RWPE1 (cell line): ENCODE measurements around the gene DNAAF5.
A peak's percentile ranks its signal among the peaks of the same experiment; 100 is the strongest.

ENCODE experiments used
- CTCF ChIA-PET: fragments of 350-600 bp; sonication (Branson Sonifier 250); formaldehyde crosslinking; extraction: SDS; loops from one replicate; lab custom pipeline; 2021; lab: Yijun Ruan, JAX
- POLR2A ChIA-PET: fragments of 400-600 bp; formaldehyde crosslinking; extraction: SDS; loops from one replicate; lab custom pipeline; 2020; ENCODE audit warnings: antibody characterized with exemption; ENCODE audit not compliant: low non-redundant PET; lab: Yijun Ruan, JAX
- DNase-seq: peaks from one replicate; pipeline ENCODE4 v3.0.0; 2012; ENCODE audit warnings: low spot score
- H3K27ac ChIP-seq: fragments of 450-650 bp; 2 replicates; pipeline ENCODE4 v1.5.1; 2017
- TF ChIP-seq, protein P1 (sequence below): fragments of 450-650 bp; conservative IDR thresholded peaks from 2 replicates; pipeline ENCODE4 v1.5.1; 2017; ENCODE audit warnings: low read depth, mild to moderate bottlenecking

The DNAAF5 gene

DNA sequence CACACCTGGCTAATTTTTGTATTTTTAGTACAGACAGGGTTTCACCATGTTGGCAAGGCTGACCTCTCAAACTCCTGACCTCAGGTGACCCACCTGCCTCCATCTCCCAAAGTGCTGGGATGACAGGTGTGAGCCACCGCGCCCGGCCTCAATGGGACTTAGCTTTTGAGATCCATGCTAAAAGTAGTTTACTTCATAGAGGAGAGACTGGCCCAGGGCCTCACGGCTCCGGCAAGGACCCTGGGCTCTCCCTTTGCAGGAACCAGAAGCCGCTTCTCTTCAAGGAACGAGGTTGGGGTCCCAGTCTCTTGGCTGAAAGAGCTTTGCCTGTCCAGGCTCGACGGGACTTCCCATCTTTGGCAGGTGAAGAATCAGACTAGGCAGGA lies 30.1 kb upstream of the DNAAF5 start:
- ChIA-PET CTCF (no interaction called here), POLR2A (no interaction called here)
- peak overlapping the region; percentile 1 for H3K27ac ChIP-seq
- DNase-seq = no peak
- TF ChIP-seq, protein P1, sequence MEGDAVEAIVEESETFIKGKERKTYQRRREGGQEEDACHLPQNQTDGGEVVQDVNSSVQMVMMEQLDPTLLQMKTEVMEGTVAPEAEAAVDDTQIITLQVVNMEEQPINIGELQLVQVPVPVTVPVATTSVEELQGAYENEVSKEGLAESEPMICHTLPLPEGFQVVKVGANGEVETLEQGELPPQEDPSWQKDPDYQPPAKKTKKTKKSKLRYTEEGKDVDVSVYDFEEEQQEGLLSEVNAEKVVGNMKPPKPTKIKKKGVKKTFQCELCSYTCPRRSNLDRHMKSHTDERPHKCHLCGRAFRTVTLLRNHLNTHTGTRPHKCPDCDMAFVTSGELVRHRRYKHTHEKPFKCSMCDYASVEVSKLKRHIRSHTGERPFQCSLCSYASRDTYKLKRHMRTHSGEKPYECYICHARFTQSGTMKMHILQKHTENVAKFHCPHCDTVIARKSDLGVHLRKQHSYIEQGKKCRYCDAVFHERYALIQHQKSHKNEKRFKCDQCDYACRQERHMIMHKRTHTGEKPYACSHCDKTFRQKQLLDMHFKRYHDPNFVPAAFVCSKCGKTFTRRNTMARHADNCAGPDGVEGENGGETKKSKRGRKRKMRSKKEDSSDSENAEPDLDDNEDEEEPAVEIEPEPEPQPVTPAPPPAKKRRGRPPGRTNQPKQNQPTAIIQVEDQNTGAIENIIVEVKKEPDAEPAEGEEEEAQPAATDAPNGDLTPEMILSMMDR = no peak

DNA sequence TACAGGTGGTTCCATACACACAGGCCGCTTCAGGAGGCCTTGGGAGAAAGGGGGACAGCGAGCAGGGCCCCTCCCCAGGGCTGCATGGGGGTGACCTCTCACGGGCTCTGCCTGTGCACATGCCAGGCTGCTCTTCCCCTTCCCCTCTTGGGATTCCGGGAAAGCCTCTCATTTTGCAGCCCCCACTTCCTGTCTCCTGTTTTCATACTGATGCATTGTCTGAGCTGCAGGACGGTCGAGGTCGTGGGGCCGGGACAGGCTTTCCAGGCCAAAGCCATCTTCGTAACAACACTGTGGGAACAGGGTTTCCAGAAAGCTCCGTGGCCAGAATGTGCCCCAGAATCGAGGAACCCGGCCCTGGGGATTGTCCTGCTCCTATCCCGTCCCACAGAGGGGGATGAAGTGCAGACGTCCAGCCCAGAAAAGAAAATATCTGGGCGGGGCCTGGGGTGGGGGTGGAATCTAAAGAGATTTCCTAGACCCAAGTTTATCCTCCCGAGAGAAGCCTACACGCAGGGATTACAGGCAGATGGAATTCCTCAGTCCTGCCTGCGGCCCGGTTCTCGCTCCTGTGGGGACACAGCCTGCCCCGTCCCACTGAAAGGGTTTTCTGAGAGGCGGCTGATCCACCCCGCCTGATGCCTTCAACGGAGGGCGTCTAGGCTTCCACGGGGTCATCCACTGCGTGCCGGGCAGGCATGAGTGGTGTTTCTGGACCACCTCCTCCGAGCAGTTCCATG lies 29.5 kb upstream of the DNAAF5 start:
- no peak for DNase-seq
- POLR2A ChIA-PET = no interaction called here
- TF ChIP-seq, protein P1 = no peak
- peak overlapping the region; percentile 1 for H3K27ac ChIP-seq
- CTCF ChIA-PET = no interaction called here

DNA sequence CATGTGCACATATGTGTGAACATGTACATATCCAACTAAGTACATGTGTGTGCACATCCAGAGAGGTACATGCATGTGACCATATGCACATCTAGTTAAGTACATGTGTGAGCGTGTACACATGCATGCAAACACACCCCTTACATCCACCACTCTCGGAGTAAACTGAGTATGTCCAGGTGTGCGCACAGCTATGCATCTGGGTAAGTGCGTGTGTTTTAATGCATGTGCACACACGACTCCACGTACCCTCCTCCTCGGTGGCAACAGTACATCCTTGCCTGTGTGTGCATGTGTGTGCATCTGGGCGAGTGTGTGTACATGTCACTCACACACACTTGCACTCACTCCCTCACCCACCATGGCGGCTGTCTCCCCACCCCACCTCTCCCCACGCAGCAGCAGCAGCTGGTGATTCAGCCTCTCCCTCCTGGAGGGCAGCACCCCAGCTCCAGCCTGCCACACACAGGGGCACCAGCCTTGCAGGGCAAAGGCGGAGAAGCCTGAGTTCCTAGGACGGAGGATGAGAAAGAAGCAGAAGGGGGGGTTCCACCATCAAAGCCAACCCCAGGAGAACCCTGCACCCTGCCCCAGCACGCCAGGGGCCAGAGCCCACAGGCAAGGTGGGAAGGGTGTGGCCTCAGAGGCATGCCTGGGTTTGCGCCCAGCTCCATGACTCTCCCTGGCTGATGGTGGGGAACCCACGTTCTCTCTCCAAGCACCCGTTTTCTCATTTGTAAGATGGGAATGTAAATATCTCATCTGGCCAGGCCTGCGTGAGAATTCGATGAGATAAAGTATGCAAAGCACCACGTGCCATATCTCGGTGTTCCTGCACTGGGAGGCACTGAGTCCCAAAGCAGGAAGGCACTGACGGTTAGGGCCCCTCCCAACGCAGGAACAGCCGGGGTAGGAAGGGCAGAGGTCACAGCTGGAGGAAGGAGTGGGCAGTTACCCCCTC lies 27.7 kb upstream of the DNAAF5 start:
- CTCF ChIA-PET = no interaction called here

DNA sequence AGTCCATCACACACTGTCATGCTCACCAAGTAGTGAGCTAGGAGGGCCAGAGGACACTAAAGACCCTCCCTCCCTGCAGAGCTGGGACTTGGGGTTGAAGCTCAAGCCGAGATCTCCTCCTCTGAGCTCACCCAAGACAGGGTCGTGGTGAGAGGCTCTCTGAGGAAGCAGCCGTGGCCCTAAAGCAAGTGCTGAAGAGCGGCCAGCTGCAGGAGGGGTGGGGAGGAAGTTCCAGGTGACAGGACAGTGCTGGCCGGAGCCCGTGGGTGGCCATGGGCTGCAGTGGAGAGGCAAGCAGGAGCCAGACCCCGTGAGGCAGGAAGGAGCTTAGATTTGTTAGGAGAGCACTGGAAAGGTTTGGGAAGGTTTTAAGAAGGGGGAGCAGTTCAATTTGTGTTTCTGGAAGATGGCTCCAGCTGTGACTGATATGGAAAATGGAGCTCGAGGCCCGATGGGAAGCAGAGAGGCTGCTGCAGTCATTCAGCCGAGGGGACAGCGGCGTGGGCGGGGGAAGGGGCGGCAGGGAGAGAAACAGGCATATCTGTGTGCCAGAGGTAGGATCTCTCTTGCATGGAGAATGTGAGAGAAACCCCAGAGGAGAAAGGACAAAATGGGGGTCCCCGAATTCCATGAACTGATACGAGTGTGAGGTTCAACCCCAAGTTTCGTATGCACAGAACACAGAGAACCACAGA lies 26.9 kb upstream of the DNAAF5 start:
- ChIA-PET POLR2A (no interaction called here), CTCF (no interaction called here)
- DNase-seq = no peak
- TF ChIP-seq, protein P1 = no peak
- H3K27ac ChIP-seq = peak overlapping the region; percentile 78

More for the DNA sequence above, 27.7 kb upstream of the DNAAF5 start:
- DNase-seq = no peak
- peak overlapping the region; percentile 78 for H3K27ac ChIP-seq
- POLR2A ChIA-PET = no interaction called here
- TF ChIP-seq, protein P1 = no peak

GRCh38 chr7:701086-701671 lies 25.3 kb upstream of the DNAAF5 start:
- TF ChIP-seq, protein P1 = no peak
- CTCF ChIA-PET = no interaction called here

More at GRCh38 chr7:701086-701671, 25.3 kb upstream of the DNAAF5 start:
- DNase-seq = no peak
- POLR2A ChIA-PET = no interaction called here
- H3K27ac ChIP-seq = no peak overlapping the region
